ENCODE measurements around the gene UBE2Q1.
"Not testable (repeated sequence)": the region's sequence is repeated elsewhere in the genome, so short reads cannot be mapped to it uniquely, and the experiment has no call there.

The UBE2Q1 gene

GRCh38 chr1:154551474-154551873 is 7.0 kb downstream of the UBE2Q1 start:
- no peak overlapping the region for H3K4me3 ChIP-seq (ENCODE audit: low read depth, low read length)

GRCh38 chr1:154550657-154551056 is 7.8 kb downstream of the UBE2Q1 start:
- H3K4me3 ChIP-seq (ENCODE audit: low read depth, low read length) = no peak overlapping the region

- H3K4me3 ChIP-seq (ENCODE audit: low read depth, low read length) = no peak overlapping the region
Observed at GRCh38 chr1:154550070-154550469, 8.4 kb downstream of the UBE2Q1 start.

GRCh38 chr1:154549202-154549770 is 9.2 kb downstream of the UBE2Q1 start:
- H3K4me3 ChIP-seq (ENCODE audit: low read depth, low read length) = no peak overlapping the region

- H3K4me3 ChIP-seq (ENCODE audit: low read depth, low read length) = no peak overlapping the region
Observed at GRCh38 chr1:154548028-154548427, 10.4 kb downstream of the UBE2Q1 start.

- no peak overlapping the region for H3K4me3 ChIP-seq (ENCODE audit: low read depth, low read length)
Observed at GRCh38 chr1:154547105-154547732, 11.2 kb downstream of the UBE2Q1 start.

- H3K4me3 ChIP-seq (ENCODE audit: low read depth, low read length) = no peak overlapping the region
Observed at GRCh38 chr1:154546264-154547063, 12.0 kb downstream of the UBE2Q1 start.

- no peak overlapping the region for H3K4me3 ChIP-seq (ENCODE audit: low read depth, low read length)
Observed at GRCh38 chr1:154541231-154541630, 17.2 kb downstream of the UBE2Q1 start.

- H3K4me3 ChIP-seq (ENCODE audit: low read depth, low read length) = no peak overlapping the region
Observed at GRCh38 chr1:154539486-154540483, 18.7 kb downstream of the UBE2Q1 start.

- no peak overlapping the region for H3K4me3 ChIP-seq (ENCODE audit: low read depth, low read length)
Observed at GRCh38 chr1:154536570-154536969, 21.9 kb downstream of the UBE2Q1 start.

- H3K4me3 ChIP-seq (ENCODE audit: low read depth, low read length) = no peak overlapping the region
Observed at GRCh38 chr1:154533952-154534844, 24.3 kb downstream of the UBE2Q1 start.

- H3K4me3 ChIP-seq (ENCODE audit: low read depth, low read length) = not testable (repeated sequence)
Observed at GRCh38 chr1:154531950-154532349, 26.5 kb downstream of the UBE2Q1 start.

- no peak overlapping the region for H3K4me3 ChIP-seq (ENCODE audit: low read depth, low read length)
Observed at GRCh38 chr1:154529308-154529707, 29.2 kb downstream of the UBE2Q1 start.

GRCh38 chr1:154527192-154527591 is 31.3 kb downstream of the UBE2Q1 start:
- H3K4me3 ChIP-seq (ENCODE audit: low read depth, low read length) = no peak overlapping the region

GRCh38 chr1:154524881-154525280 is 33.6 kb downstream of the UBE2Q1 start:
- H3K4me3 ChIP-seq (ENCODE audit: low read depth, low read length) = no peak overlapping the region

GRCh38 chr1:154521695-154522094 is 36.8 kb downstream of the UBE2Q1 start:
- no peak overlapping the region for H3K4me3 ChIP-seq (ENCODE audit: low read depth, low read length)

GRCh38 chr1:154520333-154520732 is 38.1 kb downstream of the UBE2Q1 start:
- no peak overlapping the region for H3K4me3 ChIP-seq (ENCODE audit: low read depth, low read length)

GRCh38 chr1:154519591-154519991 is 38.9 kb downstream of the UBE2Q1 start:
- H3K4me3 ChIP-seq (ENCODE audit: low read depth, low read length) = no peak overlapping the region

GRCh38 chr1:154517661-154518060 is 40.8 kb downstream of the UBE2Q1 start:
- no peak overlapping the region for H3K4me3 ChIP-seq (ENCODE audit: low read depth, low read length)

- no peak overlapping the region for H3K4me3 ChIP-seq (ENCODE audit: low read depth, low read length)
Observed at GRCh38 chr1:154514066-154514553, 44.4 kb downstream of the UBE2Q1 start.
